GM13977 (cell line): ENCODE data around the gene RIT2.

ENCODE experiments used
- DNase-seq: peaks from one replicate; pipeline ENCODE4 v3.0.0; 2012; ENCODE audit warnings: low spot score
- CTCF ChIP-seq: IDR thresholded peaks from 2 replicates; pipeline ENCODE4 v1.5.1; 2012; ENCODE audit warnings: mild to moderate bottlenecking, control low read depth; ENCODE audit not compliant: insufficient read depth; ENCODE audit errors: extremely low read depth, missing control alignments
- in situ Hi-C: fragments of 300-500 bp; cut with MboI; formaldehyde crosslinking; loops from one replicate; pipeline ENCODE4 v1.12.0; 2022; ENCODE audit warnings: low sequenced_read_pairs, low pct_unique_long_range_greater_than_20kb, mixed read lengths, inconsistent platforms; ENCODE audit not compliant: unreplicated experiment

The RIT2 gene

DNA sequence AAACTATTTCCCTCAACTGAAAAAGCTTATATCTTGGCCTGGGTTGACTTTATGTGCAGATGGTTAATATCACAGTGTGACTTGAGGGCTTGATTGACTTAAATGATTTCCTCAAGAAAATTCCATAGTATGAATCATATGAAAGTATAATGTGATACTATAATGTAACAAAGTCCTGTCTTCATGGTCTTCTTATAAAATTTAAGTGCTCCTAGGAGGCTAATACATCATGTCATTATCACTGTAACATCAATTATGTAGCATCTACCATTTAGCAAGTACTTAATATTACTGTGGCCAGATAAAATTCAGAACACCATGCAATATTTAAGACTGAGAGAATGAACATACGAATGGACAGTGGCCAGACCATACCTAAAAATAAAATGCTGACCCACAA is 276.1 kb downstream of the RIT2 start:
- no peak for DNase-seq
- in situ Hi-C loops, result no loop called here
- no peak for TF ChIP-seq CTCF

DNA sequence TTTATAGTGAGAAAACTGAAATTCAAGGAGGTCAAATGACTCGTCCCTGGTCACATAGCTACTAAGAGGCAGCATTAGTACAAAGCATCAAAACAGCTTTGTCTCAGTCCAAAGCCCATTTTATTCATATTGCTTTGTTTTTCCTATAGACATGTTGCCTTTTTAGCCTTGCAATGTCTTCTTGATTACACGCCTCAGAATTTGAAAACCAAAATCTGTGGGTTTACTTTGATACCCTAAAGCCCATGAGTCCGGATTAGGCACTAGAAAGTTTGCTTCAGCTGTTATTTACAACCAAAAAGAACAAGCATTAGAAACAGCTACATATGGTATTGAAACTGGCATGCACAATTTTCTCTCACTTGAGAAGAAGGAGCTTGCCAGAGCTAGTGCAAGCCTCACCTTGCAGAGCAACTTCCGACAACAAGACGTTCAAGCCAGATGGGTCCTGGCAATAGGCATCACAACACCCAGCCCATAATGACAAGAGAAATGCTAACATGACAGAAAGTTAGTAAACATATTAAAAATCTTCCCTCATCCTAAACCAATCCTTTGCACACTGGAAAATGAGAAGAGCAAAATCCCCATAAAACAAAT is 276.8 kb downstream of the RIT2 start:
- in situ Hi-C loops, result no loop called here

GRCh38 chr18:42830936-42831335 is 284.5 kb downstream of the RIT2 start:
- TF ChIP-seq CTCF, result no peak
- DNase-seq, result no peak
- in situ Hi-C loops, result no loop called here

More for the DNA sequence above, 276.8 kb downstream of the RIT2 start:
- DNase-seq, result no peak
- TF ChIP-seq CTCF, result no peak

- in situ Hi-C loops, result no loop called here
- DNase-seq, result no peak
- TF ChIP-seq CTCF, result no peak
These were observed 286.6 kb downstream of the RIT2 start for GRCh38 chr18:42828881-42829280.

DNA sequence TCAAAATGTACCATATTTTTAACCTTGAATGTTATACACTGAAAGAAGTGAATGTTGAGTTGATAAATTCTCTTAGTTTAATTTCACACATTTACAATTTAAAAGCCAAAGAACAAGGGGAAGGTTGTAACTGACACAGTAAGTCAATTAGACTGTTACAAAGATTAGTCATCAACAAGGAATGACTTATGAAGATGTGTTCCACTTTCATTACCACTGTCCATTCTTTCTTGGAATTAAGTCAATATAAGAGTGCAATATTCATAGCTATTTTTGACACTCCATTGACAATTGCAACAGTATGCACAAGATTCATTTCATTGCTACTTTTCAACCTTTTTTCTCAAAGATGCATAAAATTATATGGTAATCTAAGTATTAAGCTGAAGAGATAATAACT is 291.3 kb downstream of the RIT2 start:
- in situ Hi-C loops, result no loop called here
- no peak for DNase-seq
- TF ChIP-seq CTCF, result no peak

- no peak for DNase-seq
- no peak for TF ChIP-seq CTCF
- in situ Hi-C loops, result no loop called here
These were observed 292.8 kb downstream of the RIT2 start for GRCh38 chr18:42822711-42823110.

DNA sequence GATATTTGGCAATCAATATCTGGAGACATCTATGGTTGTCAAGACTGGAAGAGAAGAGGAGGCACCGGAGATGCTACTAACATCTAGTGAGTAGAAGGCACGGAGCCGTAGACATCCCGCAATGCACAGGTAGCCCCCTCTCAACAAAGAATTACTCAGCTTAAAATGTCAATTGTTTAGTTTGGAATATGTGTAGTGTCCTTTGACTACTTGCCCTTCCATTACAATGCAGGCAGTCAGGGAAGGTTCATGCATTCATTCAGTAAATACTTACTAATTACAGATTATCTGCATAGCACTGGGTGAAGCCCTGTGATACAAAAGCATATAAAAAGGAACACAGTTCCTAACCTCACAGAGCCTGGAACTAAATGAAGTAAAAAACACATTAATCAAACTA is 294.0 kb downstream of the RIT2 start:
- no peak for TF ChIP-seq CTCF
- in situ Hi-C loops, result no loop called here
- no peak for DNase-seq
